Measurements from ENCODE around the gene ADD1.

The ADD1 gene

DNA sequence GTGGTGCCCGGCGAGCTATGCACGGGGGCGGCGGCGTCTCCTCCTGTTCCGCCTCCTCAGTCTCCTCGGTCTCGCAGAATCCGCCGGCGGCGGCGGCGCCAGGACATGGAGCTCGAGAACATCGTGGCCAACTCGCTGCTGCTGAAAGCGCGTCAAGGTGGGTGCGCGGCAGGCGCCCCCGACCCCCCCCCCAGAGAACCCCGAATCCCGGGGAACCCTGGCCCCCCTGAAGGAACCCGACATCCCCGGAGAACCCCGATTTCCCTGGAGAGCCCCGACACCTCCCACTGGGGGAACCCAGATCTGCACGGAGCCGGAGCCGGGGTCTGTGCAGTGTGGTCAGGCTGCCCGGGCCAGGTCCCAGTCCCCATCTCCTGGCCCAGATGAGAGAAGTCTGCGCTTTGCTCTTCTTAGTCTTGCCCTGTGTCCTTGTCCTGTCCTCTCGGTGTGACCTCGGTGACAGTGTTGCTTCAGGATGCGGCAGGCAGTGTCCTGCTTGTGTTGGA lies 120.4 kb downstream of the ADD1 start:
- ChIA-PET CTCF (interaction anchor here (1.3 kb wide), 1 partner anchor 74 kb away, joined by 6 read pairs; no protein-coding TSS in a partner anchor), POLR2A (ENCODE audit: low non-redundant PET) (interaction anchor here (1.0 kb wide), 1 partner anchor 32 kb away, joined by 3 read pairs; no protein-coding TSS in a partner anchor)
- TF ChIP-seq, protein P1, sequence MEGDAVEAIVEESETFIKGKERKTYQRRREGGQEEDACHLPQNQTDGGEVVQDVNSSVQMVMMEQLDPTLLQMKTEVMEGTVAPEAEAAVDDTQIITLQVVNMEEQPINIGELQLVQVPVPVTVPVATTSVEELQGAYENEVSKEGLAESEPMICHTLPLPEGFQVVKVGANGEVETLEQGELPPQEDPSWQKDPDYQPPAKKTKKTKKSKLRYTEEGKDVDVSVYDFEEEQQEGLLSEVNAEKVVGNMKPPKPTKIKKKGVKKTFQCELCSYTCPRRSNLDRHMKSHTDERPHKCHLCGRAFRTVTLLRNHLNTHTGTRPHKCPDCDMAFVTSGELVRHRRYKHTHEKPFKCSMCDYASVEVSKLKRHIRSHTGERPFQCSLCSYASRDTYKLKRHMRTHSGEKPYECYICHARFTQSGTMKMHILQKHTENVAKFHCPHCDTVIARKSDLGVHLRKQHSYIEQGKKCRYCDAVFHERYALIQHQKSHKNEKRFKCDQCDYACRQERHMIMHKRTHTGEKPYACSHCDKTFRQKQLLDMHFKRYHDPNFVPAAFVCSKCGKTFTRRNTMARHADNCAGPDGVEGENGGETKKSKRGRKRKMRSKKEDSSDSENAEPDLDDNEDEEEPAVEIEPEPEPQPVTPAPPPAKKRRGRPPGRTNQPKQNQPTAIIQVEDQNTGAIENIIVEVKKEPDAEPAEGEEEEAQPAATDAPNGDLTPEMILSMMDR (conservative IDR thresholded peaks at IDR 0.05; ENCODE audit: low read depth) = no peak
- H3K27ac ChIP-seq = peak overlapping the region; percentile 79
- peak; percentile 55 for DNase-seq (ENCODE audit: low spot score)

DNA sequence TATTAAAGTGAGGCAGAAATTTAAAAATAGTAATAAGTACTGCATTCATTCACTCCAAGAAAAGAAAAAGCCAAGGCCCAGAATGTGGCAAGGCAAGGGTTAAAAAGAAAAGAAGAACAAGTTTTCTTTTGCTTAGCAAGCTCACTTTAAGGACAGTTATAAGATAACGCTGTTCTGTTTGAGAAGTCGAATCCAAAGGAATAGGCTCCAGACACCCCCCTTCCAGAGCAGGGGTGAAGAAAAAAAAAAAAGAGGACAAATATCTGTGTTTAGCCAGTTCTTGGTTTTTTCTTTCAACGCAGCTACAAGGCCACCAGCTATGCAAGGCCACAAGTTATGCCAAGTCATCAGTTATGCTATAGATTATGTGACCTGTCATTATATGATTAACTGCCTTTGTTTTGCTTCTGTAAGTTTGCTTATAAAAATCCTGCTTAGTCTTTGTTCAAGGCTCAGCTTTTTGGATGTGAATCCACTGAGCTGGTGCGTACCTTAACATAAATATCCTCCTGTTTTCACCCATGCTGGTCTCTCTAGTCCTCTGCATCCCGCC lies 121.1 kb downstream of the ADD1 start:
- H3K27ac ChIP-seq = no peak overlapping the region
- ChIA-PET CTCF (no interaction called here), POLR2A (ENCODE audit: low non-redundant PET) (no interaction called here)
- DNase-seq (ENCODE audit: low spot score) = no peak
- TF ChIP-seq, protein P1 (conservative IDR thresholded peaks at IDR 0.05; ENCODE audit: low read depth) = no peak

DNA sequence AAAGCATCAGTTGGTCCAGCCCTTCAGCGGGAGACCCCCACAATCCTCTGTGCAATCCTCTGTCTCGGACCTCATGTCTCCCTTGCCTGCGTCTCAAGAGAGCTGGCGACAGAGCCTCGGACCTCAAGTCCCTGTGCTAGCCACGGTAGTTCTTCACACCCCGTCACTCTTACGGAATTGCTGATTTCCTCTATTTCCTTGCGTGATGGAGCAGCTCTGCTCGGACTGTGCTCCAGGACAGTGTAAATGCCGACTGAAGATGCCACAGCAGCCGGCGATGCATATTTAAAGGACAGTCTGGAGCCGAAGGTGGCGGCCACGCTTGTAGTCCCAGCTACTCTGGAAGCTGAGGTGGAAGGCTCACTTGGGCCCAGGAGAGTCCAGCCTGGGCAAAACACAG lies 121.6 kb downstream of the ADD1 start:
- TF ChIP-seq, protein P1 (conservative IDR thresholded peaks at IDR 0.05; ENCODE audit: low read depth) = no peak
- H3K27ac ChIP-seq = no peak overlapping the region
- ChIA-PET POLR2A (ENCODE audit: low non-redundant PET) (no interaction called here), CTCF (no interaction called here)
- no peak for DNase-seq (ENCODE audit: low spot score)

DNA sequence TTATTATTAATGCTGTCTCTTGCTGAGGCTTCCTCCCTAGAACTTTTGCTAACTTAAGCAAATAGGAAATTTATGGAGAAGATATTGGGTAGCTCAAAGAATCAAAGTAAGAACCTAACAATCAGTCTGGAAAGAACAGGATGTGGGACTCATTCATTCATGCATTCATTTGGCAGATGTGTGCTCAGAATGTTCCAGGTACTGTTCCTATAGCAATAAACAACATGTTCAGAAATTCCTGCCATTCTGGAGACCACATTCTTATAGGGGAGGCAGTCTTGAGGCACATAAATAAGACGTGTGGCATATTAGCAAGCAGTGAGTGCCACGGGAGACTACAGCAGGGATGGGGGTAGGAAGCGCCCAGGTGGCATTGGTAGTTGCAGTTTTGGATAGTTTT lies 124.7 kb downstream of the ADD1 start:
- TF ChIP-seq, protein P1 (conservative IDR thresholded peaks at IDR 0.05; ENCODE audit: low read depth) = no peak
- H3K27ac ChIP-seq = no peak overlapping the region
- POLR2A ChIA-PET (ENCODE audit: low non-redundant PET) = no interaction called here
- DNase-seq (ENCODE audit: low spot score) = no peak
- CTCF ChIA-PET = interaction anchor here (1.2 kb wide), 1 partner anchor 10 kb away, joined by 4 read pairs; no protein-coding TSS in a partner anchor

DNA sequence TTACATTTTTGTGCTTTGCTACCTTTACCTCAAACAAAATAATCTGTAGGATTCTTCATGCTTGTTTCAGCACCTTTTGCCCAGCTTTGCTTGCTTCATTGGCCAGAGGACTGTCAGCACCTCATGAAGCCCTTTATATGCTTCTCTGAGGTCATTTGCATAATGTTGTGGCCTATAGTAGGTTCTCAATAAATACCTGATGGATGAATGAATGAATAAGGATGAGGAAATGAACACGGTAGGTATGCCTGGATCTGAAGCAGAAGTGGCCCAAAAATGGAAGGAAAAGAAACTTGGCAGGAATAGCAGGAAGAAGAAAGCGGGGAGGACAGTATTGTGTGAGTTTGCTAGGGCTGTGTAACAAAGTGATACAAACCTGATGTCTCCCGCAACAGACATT lies 127.6 kb downstream of the ADD1 start:
- POLR2A ChIA-PET (ENCODE audit: low non-redundant PET) = no interaction called here
- TF ChIP-seq, protein P1 (conservative IDR thresholded peaks at IDR 0.05; ENCODE audit: low read depth) = no peak
- no peak for DNase-seq (ENCODE audit: low spot score)
- CTCF ChIA-PET = no interaction called here
- no peak overlapping the region for H3K27ac ChIP-seq

DNA sequence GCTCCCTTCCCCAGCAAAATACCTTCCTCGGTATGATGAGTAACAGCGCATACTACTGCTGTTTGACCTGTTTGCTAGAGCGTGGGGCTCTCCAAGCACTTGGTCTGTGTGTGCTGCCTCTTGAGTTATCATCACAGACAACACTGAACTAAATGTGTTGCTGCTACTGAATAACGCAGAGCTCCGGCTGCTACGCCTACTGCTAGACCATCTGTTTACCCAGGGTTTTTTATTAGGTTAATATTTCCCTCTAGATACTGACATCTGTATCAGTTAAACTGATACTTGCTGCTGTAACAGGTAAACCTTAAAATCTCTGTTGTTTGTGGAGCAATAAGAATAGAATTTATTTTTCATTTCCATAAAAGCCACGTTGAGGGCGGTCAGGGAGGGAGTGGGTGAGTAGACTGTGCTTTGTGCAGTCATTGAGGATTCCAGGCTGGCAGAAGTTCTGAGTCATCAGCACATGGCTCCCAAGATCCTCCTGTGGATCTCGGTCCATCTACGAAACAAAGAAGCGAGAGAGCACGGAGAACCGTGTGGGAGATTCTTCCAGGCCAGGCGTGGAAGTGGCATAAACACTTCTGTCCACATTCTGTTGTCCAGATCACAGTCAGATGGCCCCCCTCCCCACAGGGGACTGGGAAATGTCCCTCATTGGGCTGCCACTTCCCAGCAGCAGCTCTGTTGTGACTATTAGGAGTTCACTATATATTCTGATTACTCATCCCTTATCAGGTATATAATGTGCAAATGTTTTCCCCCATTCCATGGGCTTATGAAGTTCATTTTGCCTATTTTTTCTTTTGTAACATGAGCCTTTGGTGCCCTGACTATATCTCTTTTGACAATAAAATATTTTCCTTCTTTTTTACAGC lies 133.8 kb downstream of the ADD1 start:
- DNase-seq (ENCODE audit: low spot score) = peak; percentile 20
- TF ChIP-seq, protein P1 (conservative IDR thresholded peaks at IDR 0.05; ENCODE audit: low read depth) = no peak
- CTCF ChIA-PET = interaction anchor here (0.8 to 1.2 kb wide), 5 partner anchors 8 to 59 kb away, joined by 3 to 4 read pairs (median 4); no protein-coding TSS in a partner anchor
- POLR2A ChIA-PET (ENCODE audit: low non-redundant PET) = no interaction called here
- H3K27ac ChIP-seq = no peak overlapping the region

Data from RWPE1 (cell line).